Measurements from ENCODE around the gene AK1.

Gene AK1

GRCh38 chr9:127868278-127868902, 9.1 kb downstream of the AK1 start:
- no peak overlapping the region for H3K4me3 ChIP-seq (replicated peaks; ENCODE audit: low read depth, low read length)
- no peak for DNase-seq (ENCODE audit: extremely low read depth, low read depth)
- no peak for TF ChIP-seq CTCF (IDR thresholded peaks at IDR 0.05; ENCODE audit: low read depth, low read length, missing control alignments)

- TF ChIP-seq CTCF (IDR thresholded peaks at IDR 0.05; ENCODE audit: low read depth, low read length, missing control alignments) = no peak
- H3K4me3 ChIP-seq (replicated peaks; ENCODE audit: low read depth, low read length) = no peak overlapping the region
- no peak for DNase-seq (ENCODE audit: extremely low read depth, low read depth)
These were observed 9.9 kb downstream of the AK1 start for GRCh38 chr9:127867356-127868277.

DNA sequence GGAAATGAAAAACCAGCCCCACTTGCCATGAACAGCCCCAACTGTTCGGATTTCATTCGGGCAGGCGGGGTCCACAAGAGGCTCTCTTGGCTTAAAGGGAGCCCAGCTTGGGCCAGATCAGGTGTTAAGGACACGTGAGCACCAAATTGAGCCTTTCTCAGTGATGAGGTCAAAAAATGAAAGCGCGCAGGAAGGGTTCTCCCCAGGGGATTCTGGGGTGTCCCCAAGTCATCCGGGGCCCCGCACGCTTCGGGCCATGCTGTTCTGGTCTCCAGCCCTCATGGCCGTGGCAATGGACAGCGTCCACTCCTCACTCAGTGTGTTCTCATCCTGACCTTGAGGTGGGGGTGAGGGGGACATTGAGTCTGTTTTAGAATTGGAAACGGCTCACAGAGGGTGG, 10.9 kb downstream of the AK1 start:
- H3K4me3 ChIP-seq (replicated peaks; ENCODE audit: low read depth, low read length) = no peak overlapping the region
- no peak for TF ChIP-seq CTCF (IDR thresholded peaks at IDR 0.05; ENCODE audit: low read depth, low read length, missing control alignments)
- no peak for DNase-seq (ENCODE audit: extremely low read depth, low read depth)

DNA sequence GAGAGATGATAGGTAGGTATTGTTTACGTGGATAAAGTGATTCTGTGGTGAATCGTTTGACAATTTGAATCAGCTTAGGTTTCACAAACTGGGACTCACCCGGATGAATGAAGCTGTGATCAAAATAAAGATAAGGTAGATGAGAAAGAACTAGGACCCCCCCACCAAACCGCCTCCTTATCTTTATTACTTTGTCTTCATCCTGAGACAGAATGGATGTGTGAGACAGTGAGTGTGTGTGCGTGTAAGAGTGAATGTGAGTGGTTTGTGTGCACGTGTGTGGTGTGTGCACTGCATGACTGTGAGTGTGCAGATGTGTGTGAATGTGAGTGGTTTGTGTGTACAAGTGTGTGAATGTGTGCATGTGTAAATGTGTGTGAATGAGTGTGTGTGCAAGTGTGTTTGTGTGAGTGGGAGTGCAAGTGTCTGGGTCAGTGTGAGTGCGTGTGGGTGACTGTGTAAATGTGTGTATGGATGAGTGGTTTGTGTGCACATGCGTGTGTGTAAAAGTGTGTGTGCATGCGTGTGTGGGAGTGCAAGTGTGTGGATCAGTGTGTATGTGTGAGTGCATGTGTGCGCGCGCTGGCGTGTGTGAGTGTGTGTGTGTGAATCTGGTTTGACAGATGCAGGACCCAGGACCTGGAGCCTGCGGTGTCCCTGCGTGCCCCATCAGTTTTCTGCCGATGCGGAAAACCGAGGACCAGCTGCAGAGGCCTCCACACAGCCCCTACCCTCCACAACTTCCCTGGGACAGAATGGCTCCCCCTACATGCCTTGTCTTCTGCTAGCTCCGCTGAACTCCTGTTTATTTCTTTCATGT, 11.6 kb downstream of the AK1 start:
- no peak overlapping the region for H3K4me3 ChIP-seq (replicated peaks; ENCODE audit: low read depth, low read length)
- no peak for DNase-seq (ENCODE audit: extremely low read depth, low read depth)
- no peak for TF ChIP-seq CTCF (IDR thresholded peaks at IDR 0.05; ENCODE audit: low read depth, low read length, missing control alignments)

DNA sequence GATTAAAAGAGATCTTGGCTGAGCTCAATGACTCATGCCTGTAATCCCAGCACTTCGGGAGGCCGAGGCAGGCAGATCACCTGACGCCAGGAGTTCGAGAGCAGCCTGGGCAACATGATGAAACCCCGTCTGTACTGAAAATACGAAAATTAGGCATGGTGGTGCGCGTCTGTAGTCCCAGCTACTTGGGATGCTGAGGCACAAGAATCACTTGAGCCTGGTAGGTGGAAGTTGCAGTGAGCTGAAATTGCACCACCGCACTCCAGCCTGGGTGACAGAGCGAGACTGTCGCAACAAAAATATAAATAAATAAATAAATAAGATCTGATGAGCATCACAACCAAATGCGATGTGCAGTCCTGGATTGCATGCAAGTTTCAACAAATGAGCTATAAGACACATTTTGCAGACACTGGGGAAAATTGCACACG, 14.3 kb downstream of the AK1 start:
- no peak overlapping the region for H3K4me3 ChIP-seq (replicated peaks; ENCODE audit: low read depth, low read length)
- no peak for TF ChIP-seq CTCF (IDR thresholded peaks at IDR 0.05; ENCODE audit: low read depth, low read length, missing control alignments)
- no peak for DNase-seq (ENCODE audit: extremely low read depth, low read depth)

DNA sequence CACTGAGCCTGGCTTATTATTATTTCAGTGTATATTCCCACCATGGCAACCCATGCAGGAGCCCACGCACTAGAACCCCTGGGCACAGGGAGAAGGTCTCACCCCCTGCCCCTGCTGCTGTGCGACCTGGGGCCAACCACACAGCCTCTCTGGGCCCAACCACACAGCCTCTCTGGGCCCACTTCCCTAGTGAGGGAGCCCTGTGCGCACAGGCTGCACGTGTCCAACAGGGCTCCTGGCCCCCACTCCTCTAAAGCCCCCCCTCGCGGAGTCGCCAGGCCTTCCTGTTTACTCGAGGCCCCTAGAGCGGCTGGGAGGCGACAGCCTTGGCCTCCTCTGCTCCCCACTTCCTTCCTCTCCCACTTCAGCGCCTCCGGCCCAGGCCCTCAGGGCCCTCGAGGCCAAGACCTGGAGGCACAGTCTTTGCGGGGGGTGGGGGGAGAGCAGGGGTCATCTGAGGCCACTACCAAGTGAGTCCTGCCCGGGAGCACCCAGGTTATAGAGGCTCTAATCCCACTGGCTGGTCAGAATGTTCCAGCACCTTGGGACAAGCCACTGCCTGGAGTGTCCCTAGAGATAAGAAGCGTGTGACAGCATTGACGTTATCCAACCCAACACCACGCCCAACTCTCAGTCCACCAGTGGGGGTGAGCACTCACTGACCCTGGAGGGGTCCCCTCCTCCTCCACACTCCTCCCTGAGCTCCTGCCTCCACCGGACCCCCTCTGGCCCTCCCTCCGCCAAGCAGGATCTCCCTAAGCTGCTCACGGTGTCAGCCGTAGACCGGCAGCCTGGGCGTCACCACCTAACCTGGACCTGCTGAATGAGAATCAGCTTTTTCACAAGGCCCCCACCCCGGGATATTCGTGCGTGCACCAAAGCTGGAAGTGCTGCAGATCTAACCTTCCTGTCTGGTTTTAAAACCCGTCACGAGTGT, 15.1 kb downstream of the AK1 start:
- no peak overlapping the region for H3K4me3 ChIP-seq (replicated peaks; ENCODE audit: low read depth, low read length)
- no peak for TF ChIP-seq CTCF (IDR thresholded peaks at IDR 0.05; ENCODE audit: low read depth, low read length, missing control alignments)
- no peak for DNase-seq (ENCODE audit: extremely low read depth, low read depth)

All from HFF-Myc (cell line).